Hepatic stellate cell (primary cell): ENCODE measurements around the gene OR8H2.
"Not testable (repeated sequence)": the region's sequence is repeated elsewhere in the genome, so short reads cannot be mapped to it uniquely, and the experiment has no call there.

Experiments used
- DNase-seq: peaks from one replicate; pipeline ENCODE4 v3.0.0; 2011; ENCODE audit warnings: low spot score

Gene OR8H2, protein sequence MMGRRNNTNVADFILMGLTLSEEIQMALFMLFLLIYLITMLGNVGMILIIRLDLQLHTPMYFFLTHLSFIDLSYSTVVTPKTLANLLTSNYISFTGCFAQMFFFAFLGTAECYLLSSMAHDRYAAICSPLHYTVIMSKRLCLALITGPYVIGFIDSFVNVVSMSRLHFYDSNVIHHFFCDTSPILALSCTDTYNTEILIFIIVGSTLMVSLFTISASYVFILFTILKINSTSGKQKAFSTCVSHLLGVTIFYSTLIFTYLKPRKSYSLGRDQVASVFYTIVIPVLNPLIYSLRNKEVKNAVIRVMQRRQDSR

DNA sequence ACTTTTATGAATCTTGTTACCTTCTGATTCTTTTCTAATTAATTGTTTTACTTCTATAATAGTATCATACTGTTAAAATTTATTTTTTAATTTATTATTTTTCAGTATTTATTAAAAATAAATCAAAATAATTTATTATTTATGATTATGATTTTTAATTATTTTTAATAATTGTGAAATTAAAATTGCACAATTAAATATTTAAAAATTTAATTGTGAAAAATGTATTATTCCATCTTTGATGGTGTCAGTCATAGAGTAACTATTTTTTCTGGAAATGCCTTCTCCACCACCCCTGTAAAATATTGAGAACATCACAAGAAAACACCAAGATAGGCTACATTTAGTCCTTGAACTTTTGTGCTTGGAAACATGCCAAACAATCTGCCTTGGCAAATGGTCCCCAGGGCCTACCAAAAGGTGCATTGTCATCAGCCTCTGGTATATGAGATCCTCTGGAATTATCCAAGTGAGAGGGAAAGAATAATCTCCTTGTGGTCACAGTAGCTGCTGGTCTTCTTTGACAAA, at the start of gene OR8H2:
Gene OR8H2 (plus strand): TSS at position 478 of the 528 bp plus-strand sequence. CDS start 1,356 bp downstream, outside the sequence.
- DNase-seq, result no peak

DNA sequence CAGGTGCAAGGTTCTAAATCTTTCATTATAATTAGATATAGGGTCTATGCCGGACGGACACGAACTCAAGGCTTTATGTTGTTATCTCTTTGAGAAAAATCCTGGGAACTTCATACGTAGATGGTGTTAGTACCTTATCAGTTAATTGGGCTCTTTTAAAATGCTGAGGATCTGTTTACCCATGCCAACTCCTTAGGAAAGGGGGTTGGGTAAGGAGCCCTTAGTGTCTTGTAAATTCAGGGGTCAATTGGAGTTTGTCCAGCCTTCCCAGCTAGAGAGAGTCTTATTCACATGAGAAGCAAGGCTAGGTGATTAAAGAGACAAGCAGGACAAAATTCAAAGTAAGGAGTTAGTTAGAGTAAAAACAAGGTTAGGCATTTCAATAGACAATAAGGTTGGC, 47.1 kb upstream of the OR8H2 start:
- DNase-seq, result not testable (repeated sequence)

DNA sequence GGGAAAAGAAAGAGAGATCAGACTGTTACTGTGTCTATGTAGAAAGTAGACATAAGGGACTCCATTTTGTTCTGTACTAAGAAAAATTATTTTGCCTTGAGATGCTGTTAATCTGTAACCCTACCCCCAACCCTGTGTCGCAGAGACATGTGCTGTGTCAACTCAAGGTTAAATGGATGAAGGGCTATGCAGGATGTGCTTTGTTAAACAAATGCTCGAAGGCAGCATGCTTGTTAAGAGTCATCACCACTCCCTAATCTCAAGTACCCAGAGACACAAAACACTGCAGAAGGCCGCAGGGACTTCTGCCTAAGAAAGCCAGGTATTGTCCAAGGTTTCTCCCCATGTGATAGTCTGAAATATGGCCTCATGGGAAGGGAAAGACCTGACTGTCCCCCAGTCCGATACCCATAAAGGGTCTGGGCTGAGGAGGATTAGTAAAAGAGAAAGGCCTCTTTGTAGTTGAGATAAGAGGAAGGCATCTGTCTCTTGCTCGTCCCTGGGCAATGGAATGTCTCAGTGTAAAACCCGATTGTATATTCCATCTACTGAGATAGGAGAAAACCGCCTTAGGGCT, 45.7 kb upstream of the OR8H2 start:
- DNase-seq, result not testable (repeated sequence)

DNA sequence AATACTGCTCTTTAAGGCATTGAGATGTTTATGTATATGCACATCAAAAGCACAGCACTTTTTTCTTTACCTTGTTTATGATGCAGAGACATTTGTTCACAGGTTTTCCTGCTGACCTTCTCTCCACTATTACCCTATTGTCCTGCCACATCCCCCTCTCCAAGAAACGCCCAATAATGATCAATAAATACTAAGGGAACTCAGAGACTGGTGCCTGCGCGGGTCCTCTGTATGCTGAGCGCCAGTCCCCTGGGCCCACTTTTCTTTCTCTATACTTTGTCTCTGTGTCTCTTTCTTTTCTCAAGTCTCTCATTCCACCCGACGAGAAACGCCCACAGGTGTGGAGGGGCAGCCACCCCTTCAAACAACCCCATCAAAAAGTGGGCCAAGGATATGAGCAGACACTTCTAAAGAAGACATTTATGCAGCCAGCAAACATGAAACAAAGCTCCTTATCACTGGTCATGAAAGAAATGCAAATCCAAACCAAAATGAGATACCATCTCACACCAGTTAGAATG, 45.2 kb upstream of the OR8H2 start:
- not testable (repeated sequence) for DNase-seq

DNA sequence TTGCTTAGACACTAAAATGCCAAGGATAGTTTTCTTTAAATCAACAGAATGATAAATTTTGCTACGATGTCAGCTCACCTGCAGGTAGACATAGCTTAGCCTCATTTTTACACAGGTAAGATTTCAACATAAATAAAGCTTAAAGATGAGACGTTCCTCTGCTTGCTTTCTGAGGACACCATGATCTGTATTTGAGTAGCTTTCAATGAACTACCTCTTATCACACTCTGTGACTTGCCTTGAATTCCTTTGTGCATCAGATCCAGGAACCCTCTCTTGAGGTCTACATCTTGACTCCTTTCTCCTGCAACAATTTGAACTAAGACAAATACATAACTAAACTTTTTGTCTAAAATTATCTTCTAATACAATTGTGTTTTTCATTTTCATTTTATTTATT, 36.5 kb upstream of the OR8H2 start:
- no peak for DNase-seq

DNA sequence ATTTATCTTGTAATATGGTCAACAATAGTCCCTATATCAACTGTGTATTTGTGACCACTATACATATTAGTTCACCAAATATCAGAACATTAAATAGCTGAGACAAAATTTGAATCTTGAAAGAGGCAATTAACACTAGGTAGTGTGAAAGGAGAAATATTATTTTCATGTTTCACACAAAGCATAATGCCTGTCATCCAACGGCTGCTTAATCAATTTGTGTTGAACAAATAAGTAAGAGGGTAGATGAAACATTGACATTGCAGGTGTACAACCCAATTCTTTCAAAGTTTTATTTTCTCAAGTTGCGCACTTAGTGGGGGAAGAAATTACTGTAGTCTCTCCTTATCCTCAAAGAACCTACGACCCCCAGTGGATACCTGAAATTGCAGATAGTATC, 13.8 kb upstream of the OR8H2 start:
- DNase-seq, result no peak

DNA sequence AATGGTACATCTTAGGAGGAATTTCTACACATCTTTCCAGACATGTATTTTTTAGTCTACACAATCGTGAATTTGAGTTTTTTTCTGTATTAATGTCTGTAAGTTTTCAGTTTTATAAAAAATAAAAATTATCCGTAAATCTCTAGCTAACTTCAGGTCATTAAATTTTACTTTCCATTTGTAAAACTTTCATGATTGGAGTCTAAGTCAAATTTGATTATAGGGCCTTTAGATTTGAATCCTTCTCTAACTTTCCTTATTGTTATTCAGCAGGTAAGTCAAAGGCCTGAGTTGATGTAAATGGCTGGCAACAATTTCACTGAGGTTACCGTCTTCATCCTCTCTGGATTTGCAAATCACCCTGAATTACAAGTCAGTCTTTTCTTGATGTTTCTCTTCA, 10.5 kb upstream of the OR8H2 start, which contains the start of gene OR8I2:
Gene OR8I2 (plus strand): TSS at position 301 of the 400 bp plus-strand sequence. CDS start 0 bp downstream, at position 301.
- DNase-seq, result no peak

DNA sequence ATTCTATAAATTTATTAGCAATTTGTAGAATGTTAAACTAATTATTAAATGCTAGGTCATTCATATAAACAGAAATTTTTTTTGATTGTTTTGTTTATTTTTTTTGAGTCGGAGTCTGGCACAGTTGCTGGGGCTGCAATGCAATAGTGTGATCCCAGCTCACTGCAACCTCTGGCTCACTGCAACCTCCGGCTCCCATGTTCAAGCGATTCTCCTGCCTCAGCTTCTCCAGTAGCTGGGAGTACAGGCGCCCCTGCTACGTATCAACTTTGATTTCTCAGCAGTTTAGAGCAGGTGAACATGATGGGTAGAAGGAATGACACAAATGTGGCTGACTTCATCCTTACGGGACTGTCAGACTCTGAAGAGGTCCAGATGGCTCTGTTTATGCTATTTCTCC, 18.6 kb downstream of the OR8H2 start, which contains the start of gene OR8H3:
Gene OR8H3 (plus strand): TSS at position 301 of the 400 bp plus-strand sequence. CDS start 0 bp downstream, at position 301.
- DNase-seq, result no peak

DNA sequence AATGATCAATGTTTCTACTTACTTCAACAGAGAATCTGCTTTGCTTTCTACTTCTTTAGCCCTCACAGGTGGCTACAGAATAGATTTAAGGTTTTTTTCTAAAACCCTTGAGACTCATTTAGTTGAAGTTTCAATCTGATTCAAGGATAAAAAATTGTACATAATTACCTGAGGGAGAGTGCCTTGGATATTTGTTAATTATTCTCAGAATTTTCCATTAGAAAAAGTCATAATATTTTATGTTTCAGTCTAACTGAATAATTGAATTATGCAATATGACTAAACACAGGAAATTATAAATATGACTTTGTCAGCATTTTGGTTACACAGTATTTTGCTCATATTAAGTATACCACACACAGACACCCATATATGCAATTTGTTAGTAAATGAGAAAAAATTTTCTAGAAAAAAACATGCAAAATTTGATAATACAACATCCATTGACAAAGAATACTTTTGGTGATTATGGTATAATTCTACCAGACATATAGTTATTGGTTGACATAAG, 36.7 kb downstream of the OR8H2 start, which contains the start of gene OR8J3:
Gene OR8J3 (minus strand): TSS at position 51 of the 511 bp plus-strand sequence. CDS start 2,483 bp downstream, outside the sequence.
- DNase-seq, result no peak

DNA sequence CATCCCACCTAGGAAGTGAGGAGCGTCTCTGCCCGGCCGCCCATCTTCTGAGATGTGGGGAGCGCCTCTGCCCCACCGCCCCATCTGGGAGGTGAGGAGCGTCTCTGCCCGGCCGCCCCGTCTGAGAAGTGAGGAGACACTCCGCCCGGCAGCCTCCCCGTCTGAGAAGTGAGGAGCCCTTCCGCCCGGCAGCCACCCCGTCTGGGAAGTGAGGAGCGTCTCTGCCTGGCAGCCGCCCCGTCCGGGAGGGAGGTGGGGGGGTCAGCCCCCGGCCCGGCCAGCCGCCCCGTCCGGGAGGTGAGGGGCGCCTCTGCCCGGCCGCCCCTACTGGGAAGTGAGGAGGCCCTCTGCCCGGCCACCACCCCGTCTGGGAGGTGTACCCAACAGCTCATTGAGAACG, 40.2 kb downstream of the OR8H2 start:
- not testable (repeated sequence) for DNase-seq

DNA sequence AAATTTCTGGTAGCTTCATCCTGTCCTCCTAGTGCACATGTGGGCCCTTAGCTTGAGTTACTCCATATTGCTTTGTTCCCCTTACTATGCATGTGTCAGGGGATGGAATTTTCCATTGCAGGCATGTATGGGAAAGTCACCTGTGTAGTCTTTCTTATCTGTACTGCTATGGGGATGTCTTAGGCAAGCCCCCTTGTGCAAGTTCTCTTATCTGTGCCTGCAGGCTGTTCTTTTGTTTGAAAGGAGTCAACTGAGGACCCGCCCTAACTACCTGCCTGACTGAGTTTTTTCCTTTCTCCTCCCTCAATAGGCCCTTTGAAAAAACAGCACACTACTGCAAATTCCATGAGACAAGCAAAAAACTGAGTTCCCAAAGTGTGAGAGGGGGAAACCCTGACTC, 47.9 kb downstream of the OR8H2 start:
- DNase-seq, result no peak

DNA sequence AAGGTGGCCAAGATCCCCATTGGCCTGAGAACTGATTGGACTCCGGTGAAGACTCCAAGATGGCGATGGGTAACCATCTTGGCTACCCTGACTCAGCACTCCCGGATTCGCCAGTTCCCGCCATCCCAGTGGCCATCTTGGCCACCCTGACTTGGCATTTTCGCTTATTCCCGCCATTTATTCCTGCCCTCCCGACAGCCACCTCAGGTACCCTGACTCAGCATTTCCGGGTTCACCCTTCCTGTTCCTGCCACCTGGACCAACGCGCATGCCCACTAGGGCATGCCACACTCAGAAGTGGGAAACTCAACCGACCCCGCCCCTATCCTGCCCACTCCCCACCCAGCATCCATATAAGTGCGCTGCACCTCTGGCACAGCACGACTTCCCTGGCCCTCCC, 48.8 kb downstream of the OR8H2 start:
- no peak for DNase-seq
